H9 (cell line): ENCODE results near the gene SLIT1. TPM values are rescaled to one million over a fixed set of nuclear protein-coding genes. Genes with fewer than 3 reads are reported as not detected.

Experiments used
- DNase-seq: peaks from one replicate; pipeline ENCODE4 v3.0.0-alpha.2; 2017
- H2AFZ ChIP-seq: one replicate; pipeline ENCODE4 v1.6.1; 2013; ENCODE audit warnings: mild to moderate bottlenecking, low read length, control low read depth, moderate library complexity
- H2AK5ac ChIP-seq: 2 replicates; pipeline ENCODE4 v1.6.1; 2013; ENCODE audit warnings: low read length, control low read depth, mixed read lengths; ENCODE audit not compliant: insufficient read length
- H2BK120ac ChIP-seq: one replicate; pipeline ENCODE4 v1.6.1; 2013; ENCODE audit warnings: low read depth, mild to moderate bottlenecking, low read length, control low read depth, inconsistent platforms; ENCODE audit not compliant: poor library complexity, severe bottlenecking
- H2BK12ac ChIP-seq: 2 replicates; pipeline ENCODE4 v1.6.1; 2013; ENCODE audit warnings: low read length, control low read depth, mixed read lengths, low read depth; ENCODE audit not compliant: insufficient read length
- H2BK15ac ChIP-seq: 2 replicates; pipeline ENCODE4 v1.6.1; 2013; ENCODE audit warnings: low read depth, low read length, control low read depth
- H2BK20ac ChIP-seq: one replicate; pipeline ENCODE4 v1.6.1; 2013; ENCODE audit warnings: low read depth, mild to moderate bottlenecking, low read length, control low read depth, inconsistent platforms; ENCODE audit not compliant: poor library complexity, severe bottlenecking
- H2BK5ac ChIP-seq: 2 replicates; pipeline ENCODE4 v1.6.1; 2013; ENCODE audit warnings: low read length, control low read depth, mixed read lengths; ENCODE audit not compliant: insufficient read length
- H3K14ac ChIP-seq: 2 replicates; pipeline ENCODE4 v1.6.1; 2013; ENCODE audit warnings: low read length, control low read depth; ENCODE audit not compliant: insufficient read depth
- H3K18ac ChIP-seq: 2 replicates; pipeline ENCODE4 v1.6.1; 2013; ENCODE audit warnings: low read depth, mild to moderate bottlenecking, mixed read lengths, low read length, control low read depth; ENCODE audit not compliant: insufficient read length
- H3K23ac ChIP-seq: 2 replicates; pipeline ENCODE4 v1.6.1; 2013; ENCODE audit warnings: low read length, control low read depth, mixed read lengths, low read depth; ENCODE audit not compliant: insufficient read length
- H3K23me2 ChIP-seq: 2 replicates; pipeline ENCODE4 v1.6.1; 2013; ENCODE audit warnings: low read depth, mild to moderate bottlenecking, mixed read lengths, low read length, control low read depth; ENCODE audit not compliant: insufficient read length, poor library complexity, severe bottlenecking
- H3K27ac ChIP-seq: 2 replicates; pipeline ENCODE4 v1.5.1; 2013; ENCODE audit warnings: low read length, control low read depth, mixed read lengths, low read depth; ENCODE audit not compliant: insufficient read length
- H3K27me3 ChIP-seq: 2 replicates; pipeline ENCODE4 v1.6.1; 2013; ENCODE audit warnings: low read length, control low read depth, inconsistent platforms; ENCODE audit not compliant: insufficient read depth
- H3K4ac ChIP-seq: 2 replicates; pipeline ENCODE4 v1.6.1; 2013; ENCODE audit warnings: low read depth, mild to moderate bottlenecking, control low read depth, inconsistent platforms, low read length, moderate library complexity
- H3K4me1 ChIP-seq: 2 replicates; pipeline ENCODE4 v1.6.1; 2013; ENCODE audit warnings: low read length, control low read depth, inconsistent platforms; ENCODE audit not compliant: insufficient read depth
- H3K4me2 ChIP-seq: 2 replicates; pipeline ENCODE4 v1.6.1; 2013; ENCODE audit warnings: low read length, control low read depth, mixed read lengths; ENCODE audit not compliant: insufficient read length, insufficient read depth
- H3K56ac ChIP-seq: 2 replicates; pipeline ENCODE4 v1.6.1; 2013; ENCODE audit warnings: low read depth, mild to moderate bottlenecking, mixed read lengths, low read length, control low read depth; ENCODE audit not compliant: insufficient read length
- H3K79me1 ChIP-seq: 2 replicates; pipeline ENCODE4 v1.6.1; 2013; ENCODE audit warnings: low read depth, mild to moderate bottlenecking, moderate library complexity, low read length, control low read depth, inconsistent platforms; ENCODE audit not compliant: insufficient read depth, poor library complexity, severe bottlenecking
- H3K79me2 ChIP-seq: 2 replicates; pipeline ENCODE4 v1.6.1; 2013; ENCODE audit warnings: low read length, control low read depth, inconsistent platforms; ENCODE audit not compliant: insufficient read depth
- H3K9ac ChIP-seq: 2 replicates; pipeline ENCODE4 v1.6.1; 2013; ENCODE audit warnings: low read length, control low read depth, mixed read lengths; ENCODE audit not compliant: insufficient read length; ENCODE audit errors: extremely low read depth
- H3K9me3 ChIP-seq: one replicate; pipeline ENCODE4 v1.6.1; 2013; ENCODE audit warnings: low read depth, low read length, inconsistent platforms; ENCODE audit not compliant: control insufficient read depth
- H3T11ph ChIP-seq: one replicate; pipeline ENCODE4 v1.6.1; 2013; ENCODE audit warnings: mild to moderate bottlenecking, low read length, control low read depth, inconsistent platforms
- H4K20me1 ChIP-seq: one replicate; pipeline ENCODE4 v1.6.1; 2013; ENCODE audit not compliant: control insufficient read depth, insufficient read length, insufficient read depth
- H4K5ac ChIP-seq: 2 replicates; pipeline ENCODE4 v1.6.1; 2013; ENCODE audit warnings: low read depth, mild to moderate bottlenecking, mixed read lengths, low read length, control low read depth; ENCODE audit not compliant: insufficient read length
- H4K8ac ChIP-seq: replicated peaks from 2 replicates; pipeline ENCODE4 v1.6.1; 2013; ENCODE audit warnings: low read length, control low read depth, mixed read lengths, low read depth; ENCODE audit not compliant: insufficient read length
- H4K91ac ChIP-seq: 2 replicates; pipeline ENCODE4 v1.6.1; 2013; ENCODE audit warnings: low read depth, mild to moderate bottlenecking, moderate library complexity, mixed read lengths, low read length, control low read depth; ENCODE audit not compliant: insufficient read length
- H3K27ac Mint-ChIP-seq, 3 experiments: 2 replicates in 2 of 3; 3 replicates in 1 of 3; pipeline ENCODE4 v1.8.0; 2020 to 2021; ENCODE audit warnings: mixed read lengths in 3 of 3, mild to moderate bottlenecking in 1 of 3, moderate library complexity in 1 of 3
- H3K27me3 Mint-ChIP-seq: 2 replicates; pipeline ENCODE4 v1.8.0; 2021; ENCODE audit warnings: low read depth, mild to moderate bottlenecking, moderate library complexity, mixed read lengths
- H3K36me3 Mint-ChIP-seq, 3 experiments: 2 replicates in 2 of 3; 3 replicates in 1 of 3; pipeline ENCODE4 v1.8.0; 2020 to 2021; ENCODE audit warnings: low read depth in 3 of 3, mixed read lengths in 3 of 3; ENCODE audit not compliant: insufficient read depth in 1 of 3
- H3K4me1 Mint-ChIP-seq, 2 experiments: 2 replicates each; pipeline ENCODE4 v1.8.0; 2020; ENCODE audit warnings: mixed read lengths in 2 of 2
- H3K4me3 Mint-ChIP-seq, 2 experiments: 2 replicates in 1 of 2; 3 replicates in 1 of 2; pipeline ENCODE4 v1.8.0; 2020 to 2021; ENCODE audit warnings: mild to moderate bottlenecking in 2 of 2, mixed read lengths in 2 of 2, moderate library complexity in 1 of 2
- H3K9me3 Mint-ChIP-seq, 2 experiments: 2 replicates in 1 of 2; 3 replicates in 1 of 2; pipeline ENCODE4 v1.8.0; 2020; ENCODE audit warnings: mild to moderate bottlenecking in 2 of 2, mixed read lengths in 2 of 2, moderate library complexity in 1 of 2
- WGBS: extraction: QIAGEN DNeasy Blood & Tissue Kit; methylation state at CpG from one replicate; pipeline ENCODE4 v1.1.7; 2013; ENCODE audit warnings: missing lambda C conversion rate, low lambda C conversion rate, mixed read lengths; ENCODE audit not compliant: insufficient read length; ENCODE audit errors: extremely low coverage; 5-methylcytosine and 5-hydroxymethylcytosine counted together
- total RNA-seq: library from RNA; stranded (reverse); gene quantifications from 2 replicates; pipeline ENCODE4 v1.2.1, GENCODE V29; 2021
- TF ChIP-seq, protein P1 (sequence below): fragments of 200-600 bp; sonication (generic); conservative IDR thresholded peaks from 3 replicates; pipeline ENCODE4 v1.8.0; 2021; ENCODE audit warnings: antibody characterized with exemption, mild to moderate bottlenecking

The SLIT1 gene
- total RNA-seq, 1 experiment from 2014 or later: 0.57 TPM

GRCh38 chr10:97078938-97079445 is 106.8 kb downstream of the SLIT1 start:
- Mint-ChIP-seq H3K36me3 (no peaks in the 10 kb centered on the region), H3K9me3 (no peaks in the 10 kb centered on the region), H3K4me1 (peaks cover 39 to 50% of the 10 kb centered on the region in 2 experiments), H3K27ac (no peak overlapping the region), H3K4me3 (no peak overlapping the region), H3K27me3 (peaks cover 4% of the 10 kb centered on the region)
- no peak overlapping the region for H2BK12ac ChIP-seq
- H4K20me1 ChIP-seq: no peaks in the 10 kb centered on the region
- no peak overlapping the region for H3K9ac ChIP-seq
- H3K79me2 ChIP-seq: no peaks in the 10 kb centered on the region
- no peak overlapping the region for H4K5ac ChIP-seq
- no peaks in the 10 kb centered on the region for H3K23me2 ChIP-seq
- H3K27ac ChIP-seq: no peak overlapping the region
- no CpG with 5 or more reads among the region's 2 CpGs for WGBS
- peaks cover 2% of the 10 kb centered on the region for H3K4me1 ChIP-seq
- H2BK5ac ChIP-seq: no peak overlapping the region
- no peak for DNase-seq
- no peaks in the 10 kb centered on the region for H3K79me1 ChIP-seq
- TF ChIP-seq, protein P1, sequence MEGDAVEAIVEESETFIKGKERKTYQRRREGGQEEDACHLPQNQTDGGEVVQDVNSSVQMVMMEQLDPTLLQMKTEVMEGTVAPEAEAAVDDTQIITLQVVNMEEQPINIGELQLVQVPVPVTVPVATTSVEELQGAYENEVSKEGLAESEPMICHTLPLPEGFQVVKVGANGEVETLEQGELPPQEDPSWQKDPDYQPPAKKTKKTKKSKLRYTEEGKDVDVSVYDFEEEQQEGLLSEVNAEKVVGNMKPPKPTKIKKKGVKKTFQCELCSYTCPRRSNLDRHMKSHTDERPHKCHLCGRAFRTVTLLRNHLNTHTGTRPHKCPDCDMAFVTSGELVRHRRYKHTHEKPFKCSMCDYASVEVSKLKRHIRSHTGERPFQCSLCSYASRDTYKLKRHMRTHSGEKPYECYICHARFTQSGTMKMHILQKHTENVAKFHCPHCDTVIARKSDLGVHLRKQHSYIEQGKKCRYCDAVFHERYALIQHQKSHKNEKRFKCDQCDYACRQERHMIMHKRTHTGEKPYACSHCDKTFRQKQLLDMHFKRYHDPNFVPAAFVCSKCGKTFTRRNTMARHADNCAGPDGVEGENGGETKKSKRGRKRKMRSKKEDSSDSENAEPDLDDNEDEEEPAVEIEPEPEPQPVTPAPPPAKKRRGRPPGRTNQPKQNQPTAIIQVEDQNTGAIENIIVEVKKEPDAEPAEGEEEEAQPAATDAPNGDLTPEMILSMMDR: no peak
- H3T11ph ChIP-seq: no peak overlapping the region
- H3K27me3 ChIP-seq: no peaks in the 10 kb centered on the region
- no peak overlapping the region for H3K14ac ChIP-seq
- no peak overlapping the region for H4K91ac ChIP-seq
- H3K4me2 ChIP-seq: no peak overlapping the region
- no peak overlapping the region for H2AFZ ChIP-seq
- no peak overlapping the region for H2BK20ac ChIP-seq
- no peaks in the 10 kb centered on the region for H3K9me3 ChIP-seq
- H3K18ac ChIP-seq: no peak overlapping the region
- H2AK5ac ChIP-seq: no peak overlapping the region
- H3K4ac ChIP-seq: no peak overlapping the region
- H2BK15ac ChIP-seq: no peak overlapping the region
- H3K23ac ChIP-seq: no peak overlapping the region
- no peak overlapping the region for H4K8ac ChIP-seq
- H3K56ac ChIP-seq: no peak overlapping the region
- no peak overlapping the region for H2BK120ac ChIP-seq
